ENCODE measurements around the gene DGKB.

DNA sequence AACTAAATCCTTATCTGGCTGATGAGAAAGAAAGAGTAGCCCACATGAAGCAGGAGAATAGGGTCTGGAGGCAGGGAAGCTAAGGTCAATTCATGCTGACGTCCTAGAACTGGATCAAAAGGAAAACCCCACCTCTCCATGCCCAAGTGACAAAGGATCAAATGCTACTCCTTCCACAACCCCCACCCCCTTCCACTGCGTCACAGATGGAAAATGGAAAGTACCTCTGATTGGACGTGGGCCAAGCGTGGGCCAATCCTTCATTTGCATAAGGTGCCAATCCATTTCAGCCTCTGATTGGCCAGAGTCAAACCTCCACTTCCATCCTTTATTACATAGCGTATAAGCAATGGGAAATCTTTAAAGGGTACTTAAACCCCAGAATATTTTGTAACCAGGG is 481.8 kb downstream of the DGKB start:
- no peak for TF ChIP-seq ATF1 (CRISPR knock-in tag; IDR thresholded peaks at IDR 0.05)
- TF ChIP-seq CREB1 (CRISPR knock-in tag; IDR thresholded peaks at IDR 0.05) = no peak
- no peak for TF ChIP-seq ETV6 (CRISPR knock-in tag; IDR thresholded peaks at IDR 0.05)
- TF ChIP-seq, protein P1, sequence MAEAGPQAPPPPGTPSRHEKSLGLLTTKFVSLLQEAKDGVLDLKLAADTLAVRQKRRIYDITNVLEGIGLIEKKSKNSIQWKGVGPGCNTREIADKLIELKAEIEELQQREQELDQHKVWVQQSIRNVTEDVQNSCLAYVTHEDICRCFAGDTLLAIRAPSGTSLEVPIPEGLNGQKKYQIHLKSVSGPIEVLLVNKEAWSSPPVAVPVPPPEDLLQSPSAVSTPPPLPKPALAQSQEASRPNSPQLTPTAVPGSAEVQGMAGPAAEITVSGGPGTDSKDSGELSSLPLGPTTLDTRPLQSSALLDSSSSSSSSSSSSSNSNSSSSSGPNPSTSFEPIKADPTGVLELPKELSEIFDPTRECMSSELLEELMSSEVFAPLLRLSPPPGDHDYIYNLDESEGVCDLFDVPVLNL (CRISPR knock-in tag; IDR thresholded peaks at IDR 0.05; ENCODE audit: borderline replicate concordance, low read depth) = no peak
- TF ChIP-seq, protein P2, sequence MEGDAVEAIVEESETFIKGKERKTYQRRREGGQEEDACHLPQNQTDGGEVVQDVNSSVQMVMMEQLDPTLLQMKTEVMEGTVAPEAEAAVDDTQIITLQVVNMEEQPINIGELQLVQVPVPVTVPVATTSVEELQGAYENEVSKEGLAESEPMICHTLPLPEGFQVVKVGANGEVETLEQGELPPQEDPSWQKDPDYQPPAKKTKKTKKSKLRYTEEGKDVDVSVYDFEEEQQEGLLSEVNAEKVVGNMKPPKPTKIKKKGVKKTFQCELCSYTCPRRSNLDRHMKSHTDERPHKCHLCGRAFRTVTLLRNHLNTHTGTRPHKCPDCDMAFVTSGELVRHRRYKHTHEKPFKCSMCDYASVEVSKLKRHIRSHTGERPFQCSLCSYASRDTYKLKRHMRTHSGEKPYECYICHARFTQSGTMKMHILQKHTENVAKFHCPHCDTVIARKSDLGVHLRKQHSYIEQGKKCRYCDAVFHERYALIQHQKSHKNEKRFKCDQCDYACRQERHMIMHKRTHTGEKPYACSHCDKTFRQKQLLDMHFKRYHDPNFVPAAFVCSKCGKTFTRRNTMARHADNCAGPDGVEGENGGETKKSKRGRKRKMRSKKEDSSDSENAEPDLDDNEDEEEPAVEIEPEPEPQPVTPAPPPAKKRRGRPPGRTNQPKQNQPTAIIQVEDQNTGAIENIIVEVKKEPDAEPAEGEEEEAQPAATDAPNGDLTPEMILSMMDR (IDR thresholded peaks at IDR 0.05) = no peak
